OCI-LY7 (cell line): ENCODE data around the gene YWHAQ.

Experiments
- CTCF ChIP-seq: fragments of 200-600 bp; sonication (generic); conservative IDR thresholded peaks from 2 replicates; pipeline ENCODE4 v1.5.1; 2014; ENCODE audit warnings: mild to moderate bottlenecking, antibody characterized with exemption, low read length, moderate library complexity, mixed read lengths
- EZH2phosphoT487 ChIP-seq: fragments of 200-600 bp; sonication (generic); IDR thresholded peaks from 2 replicates; pipeline ENCODE4 v1.6.1; 2018; ENCODE audit warnings: low read depth, borderline replicate concordance, mild to moderate bottlenecking, mixed run types, antibody characterized with exemption, low read length, moderate library complexity, mixed read lengths

GRCh38 chr2:9649261-9649660, 18.5 kb upstream of the YWHAQ start:
- TF ChIP-seq CTCF (no peak), EZH2phosphoT487 (no peak)
